Skin of body (tissue), 2 donors: ENCODE measurements around the gene LAMB4. TPM values are rescaled to one million over a fixed set of nuclear protein-coding genes. Genes with fewer than 3 reads are reported as not detected.

Source experiments
- small RNA-seq: library from RNA; depleted of rRNA; stranded (forward); fragments of <200 nt; gene quantifications from one replicate; pipeline ENCODE3, GENCODE V24; 2014; ENCODE audit warnings: low replicate concordance
- total RNA-seq: library from RNA; depleted of rRNA; stranded (reverse); fragments of >200 nt; gene quantifications from one replicate; pipeline ENCODE4 v1.2.3, GENCODE V29; 2014

Gene LAMB4
- total RNA-seq, 1 donor from 2014 or later, result 14.4 TPM

Small RNA genes within 50 kb of the gene (small RNA-seq; reads per million reads assigned to genes)
- not detected for gene RF00012

Other genes starting within 250 kb of the LAMB4 start
- 73.5 TPM for gene DLD, start 239.2 kb downstream of the LAMB4 start, total RNA-seq
- 212 TPM for gene LAMB1, start 127.2 kb downstream of the LAMB4 start, total RNA-seq